GM21515 (cell line): ENCODE results near the gene SLC7A6.

Experiments
- ATAC-seq: cut with Tn5 transposase; IDR thresholded peaks from one replicate; pipeline ENCODE4 v1.9.1; 2021; ENCODE audit not compliant: unreplicated experiment

Gene SLC7A6

DNA sequence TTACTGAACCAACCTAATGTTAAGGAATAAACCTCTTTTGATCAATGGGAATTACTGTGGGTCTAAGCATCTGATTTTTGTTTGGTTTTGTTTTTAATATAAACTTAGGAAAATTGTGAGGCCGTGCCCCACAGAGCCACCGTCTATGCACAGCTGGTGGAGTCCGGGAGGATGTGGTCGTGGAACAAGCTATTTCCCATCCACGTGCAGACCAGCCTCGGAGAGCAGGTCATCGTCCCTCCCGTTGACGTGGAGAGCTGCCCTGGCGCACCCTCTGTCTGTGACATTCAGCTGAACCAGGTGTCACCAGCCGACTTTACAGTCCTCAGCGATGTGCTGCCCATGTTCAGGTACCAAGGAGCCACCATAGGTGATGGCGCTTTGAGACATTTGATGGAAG, 74.9 kb downstream of the SLC7A6 start:
- no peak for ATAC-seq

DNA sequence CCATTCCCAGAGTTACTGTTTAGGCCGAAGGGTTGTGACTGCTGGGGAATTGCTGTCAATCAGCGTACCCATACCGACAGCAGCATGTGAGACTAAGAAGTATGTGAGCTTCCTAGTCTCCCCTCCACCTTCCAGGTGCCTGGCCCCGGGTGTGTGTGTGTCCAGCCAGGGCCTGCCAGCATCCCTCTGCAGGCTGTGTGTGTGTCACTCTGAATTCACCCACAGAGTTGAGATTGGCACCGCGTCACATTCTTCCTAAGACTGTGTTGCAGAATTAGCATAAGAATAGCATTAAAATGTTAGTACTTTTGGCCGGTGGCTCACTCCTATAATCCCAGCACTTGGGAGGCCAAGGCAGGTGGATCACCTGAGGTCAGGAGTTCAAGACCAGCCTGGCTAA, 78.3 kb downstream of the SLC7A6 start:
- ATAC-seq = no peak

DNA sequence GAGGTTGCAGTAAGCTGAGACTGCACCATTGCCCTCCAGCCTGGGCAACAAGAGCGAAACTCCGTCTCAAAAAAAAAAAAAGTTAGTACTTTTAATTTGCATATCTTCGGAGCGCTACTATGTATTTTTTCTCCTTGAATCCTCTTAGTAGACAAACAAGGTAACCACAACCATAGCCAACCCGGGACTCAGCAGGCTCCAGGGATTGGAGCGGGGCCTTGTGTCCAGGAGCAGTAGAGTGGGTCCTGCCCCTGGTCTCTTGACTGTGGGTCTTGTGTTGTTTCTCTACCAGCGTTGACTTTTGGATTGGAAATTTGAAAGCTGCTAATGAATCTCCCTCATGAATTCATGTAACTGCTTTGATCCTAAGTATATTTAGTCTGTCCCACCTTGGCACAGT, 78.8 kb downstream of the SLC7A6 start:
- no peak for ATAC-seq

DNA sequence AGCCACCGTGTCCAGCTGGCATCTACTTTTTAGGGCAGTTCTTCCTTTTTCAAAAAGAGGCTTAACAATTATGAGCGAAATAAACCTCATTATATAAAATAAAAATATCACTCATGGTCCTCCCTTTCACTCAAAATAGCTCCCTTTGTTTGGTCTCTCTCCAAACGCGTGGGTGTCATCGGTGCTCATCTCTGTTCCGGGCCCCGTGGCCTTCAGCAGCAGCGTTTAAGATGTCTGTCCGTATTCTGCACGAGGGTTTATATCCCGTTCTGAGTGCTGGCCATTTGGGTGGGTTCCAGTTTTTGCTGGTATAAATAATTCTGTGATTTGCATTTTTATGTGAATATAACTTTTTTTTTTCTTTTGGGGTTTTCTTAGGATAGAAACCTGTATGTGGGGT, 79.9 kb downstream of the SLC7A6 start:
- no peak for ATAC-seq

DNA sequence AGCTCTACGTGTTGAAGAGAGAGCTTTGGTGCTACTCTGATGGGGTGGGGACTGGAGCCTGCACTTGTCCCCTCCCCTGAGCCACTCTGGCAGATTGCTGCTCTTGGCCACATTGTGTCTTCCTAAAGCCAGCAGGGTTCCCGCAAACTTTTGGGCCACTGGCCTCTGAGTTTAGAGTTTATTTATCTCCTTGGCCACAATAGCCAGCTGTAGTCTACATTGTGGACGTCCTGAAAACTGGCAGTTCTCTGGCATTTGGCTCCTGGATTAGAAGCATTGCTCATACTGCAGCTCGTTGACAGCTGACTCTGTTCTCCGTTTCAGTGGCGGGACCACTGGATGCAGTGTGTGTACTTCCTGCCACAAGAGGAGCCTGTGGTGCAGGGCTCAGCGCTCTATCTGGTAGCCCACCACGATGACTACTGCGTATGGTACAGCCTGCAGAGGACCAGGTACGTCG, 81.1 kb downstream of the SLC7A6 start:
- no peak for ATAC-seq

DNA sequence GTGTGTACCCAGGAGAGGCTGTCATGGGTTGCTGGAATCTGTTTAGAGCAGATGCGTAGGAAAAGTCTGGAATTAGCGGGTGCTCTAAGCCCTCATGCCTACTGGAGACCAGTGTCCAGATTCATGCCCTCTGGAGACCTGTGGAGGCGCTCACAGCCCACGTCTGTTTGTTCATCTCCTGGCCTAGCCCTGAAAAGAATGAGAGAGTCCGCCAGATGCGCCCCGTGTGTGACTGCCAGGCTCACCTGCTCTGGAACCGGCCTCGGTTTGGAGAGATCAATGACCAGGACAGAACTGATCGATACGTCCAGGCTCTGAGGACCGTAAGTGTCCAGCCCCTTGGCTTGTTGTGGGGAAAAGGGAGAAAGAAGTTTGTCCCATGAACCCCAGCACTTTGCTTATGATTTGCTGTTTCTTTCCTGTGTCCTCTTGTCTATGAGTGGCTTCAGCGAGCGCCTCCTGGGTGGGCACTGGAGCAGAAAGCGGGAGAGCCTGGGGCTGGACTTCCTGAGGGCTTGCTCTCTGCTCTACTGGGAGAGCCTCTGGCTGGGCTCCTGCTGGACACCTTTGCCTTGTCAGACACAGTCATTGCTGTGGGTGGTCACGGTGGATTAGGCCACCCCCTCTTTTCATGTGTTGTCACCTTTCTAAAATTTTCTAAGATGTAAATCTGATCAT, 81.8 kb downstream of the SLC7A6 start:
- ATAC-seq = no peak

DNA sequence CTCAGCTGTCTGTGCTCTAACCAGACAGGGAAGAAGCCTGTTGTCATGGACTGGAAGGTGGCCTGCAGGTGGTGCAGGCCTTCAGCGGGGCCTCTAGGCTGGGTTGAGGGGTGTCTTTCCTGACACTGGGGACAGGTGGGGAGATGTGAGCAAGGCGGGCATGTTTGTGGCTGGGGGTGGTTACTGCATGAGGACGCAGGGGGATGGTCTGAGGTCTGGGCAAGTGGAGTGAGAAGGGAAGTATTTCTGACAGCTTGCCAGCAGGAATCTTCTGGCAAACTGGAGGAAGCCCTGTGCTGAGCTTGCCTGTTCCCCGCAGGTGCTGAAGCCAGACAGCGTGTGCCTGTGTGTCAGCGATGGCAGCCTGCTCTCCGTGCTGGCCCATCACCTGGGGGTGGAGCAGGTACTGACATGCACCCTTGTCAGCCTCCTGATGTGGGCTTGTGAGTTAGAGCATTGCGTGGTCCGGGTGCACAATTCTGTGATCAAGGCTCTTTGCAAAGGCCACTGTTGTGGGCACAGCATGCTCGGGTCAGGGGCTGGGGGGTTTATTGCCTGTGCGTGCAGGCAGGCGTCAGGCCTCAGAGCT, 82.7 kb downstream of the SLC7A6 start:
- ATAC-seq = no peak

DNA sequence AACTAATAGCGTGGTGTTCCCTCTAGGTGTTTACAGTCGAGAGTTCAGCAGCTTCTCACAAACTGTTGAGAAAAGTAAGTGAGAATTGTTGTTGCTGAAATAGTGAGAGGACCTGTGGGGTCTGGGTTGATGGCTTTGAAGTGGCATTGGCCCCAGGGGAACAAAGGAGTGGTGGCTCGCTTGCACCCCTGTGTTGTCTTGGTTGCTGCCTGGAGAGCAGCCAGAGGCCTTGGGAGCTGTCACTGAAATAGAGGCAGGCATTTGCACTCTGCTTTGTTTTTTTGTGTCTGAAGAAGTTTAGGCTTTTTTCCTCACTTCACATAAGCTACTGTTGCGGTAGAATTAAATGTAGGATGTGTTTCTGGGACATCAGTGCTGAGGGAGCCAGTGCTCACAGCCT, 83.3 kb downstream of the SLC7A6 start:
- no peak for ATAC-seq

DNA sequence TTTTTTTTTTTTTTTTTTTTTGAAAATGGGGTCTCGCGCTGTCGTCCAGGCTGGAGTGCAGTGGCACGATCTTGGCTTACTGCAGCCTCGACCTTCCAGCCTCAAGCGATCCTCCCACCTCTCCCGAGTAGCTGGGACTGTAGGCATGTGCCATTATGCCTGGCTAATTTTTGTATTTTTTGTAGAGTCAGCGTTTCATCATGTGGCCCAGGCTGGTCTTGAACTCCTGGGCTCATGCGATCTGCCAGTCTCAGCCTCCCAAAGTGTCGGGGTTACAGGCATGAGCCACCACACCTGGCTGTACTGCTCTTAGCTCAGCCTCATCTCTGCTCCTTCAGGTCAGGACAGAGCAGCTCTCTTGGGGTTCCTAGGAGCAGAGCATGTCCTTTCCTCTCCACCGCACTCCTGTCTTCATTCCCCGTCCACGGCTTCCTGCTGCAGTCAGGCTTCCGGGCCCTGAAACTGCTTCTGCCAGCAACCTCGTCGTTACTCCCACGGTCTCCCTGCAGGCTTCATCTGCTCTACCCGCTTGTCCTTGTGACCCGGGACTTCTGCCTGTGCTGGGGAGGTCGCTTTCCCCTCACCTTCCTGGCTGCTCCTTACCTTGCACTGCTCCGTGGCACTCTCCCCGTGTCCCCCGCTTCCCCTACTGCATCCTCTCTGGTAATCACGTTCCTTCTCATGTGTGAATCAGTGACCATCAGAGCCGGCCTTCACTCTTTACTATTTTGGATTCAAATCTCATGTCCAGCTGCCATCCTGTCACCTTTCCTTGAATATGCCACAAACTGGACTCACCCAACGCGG, 84.5 kb downstream of the SLC7A6 start:
- no peak for ATAC-seq

DNA sequence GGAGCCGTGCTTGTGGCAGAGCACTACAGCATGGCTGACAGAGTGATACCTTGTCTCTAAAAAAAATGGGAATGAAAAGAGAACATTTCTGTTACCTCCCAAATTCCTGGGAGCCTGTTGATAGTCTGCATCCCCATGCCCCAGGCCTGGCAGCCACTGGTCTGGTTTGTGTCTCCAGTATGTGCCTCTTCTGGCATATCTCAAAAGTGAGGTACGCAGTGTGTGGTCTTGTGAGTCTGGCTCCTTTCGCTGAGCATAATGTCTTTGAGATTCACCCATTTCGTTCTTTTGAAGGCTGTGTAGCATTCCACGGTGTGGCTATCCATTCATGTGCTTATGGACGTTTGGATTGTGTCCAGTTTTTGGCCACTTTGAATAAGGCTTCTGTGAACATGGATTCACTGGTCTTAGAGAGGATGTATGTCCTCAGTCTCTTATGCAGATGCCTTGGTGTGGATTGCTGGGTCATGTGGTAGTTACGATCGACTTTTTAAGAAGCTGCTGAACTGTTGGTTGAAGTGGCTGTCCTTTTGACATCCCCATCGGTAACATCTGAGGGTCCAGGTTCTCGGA, 85.6 kb downstream of the SLC7A6 start:
- ATAC-seq = no peak

DNA sequence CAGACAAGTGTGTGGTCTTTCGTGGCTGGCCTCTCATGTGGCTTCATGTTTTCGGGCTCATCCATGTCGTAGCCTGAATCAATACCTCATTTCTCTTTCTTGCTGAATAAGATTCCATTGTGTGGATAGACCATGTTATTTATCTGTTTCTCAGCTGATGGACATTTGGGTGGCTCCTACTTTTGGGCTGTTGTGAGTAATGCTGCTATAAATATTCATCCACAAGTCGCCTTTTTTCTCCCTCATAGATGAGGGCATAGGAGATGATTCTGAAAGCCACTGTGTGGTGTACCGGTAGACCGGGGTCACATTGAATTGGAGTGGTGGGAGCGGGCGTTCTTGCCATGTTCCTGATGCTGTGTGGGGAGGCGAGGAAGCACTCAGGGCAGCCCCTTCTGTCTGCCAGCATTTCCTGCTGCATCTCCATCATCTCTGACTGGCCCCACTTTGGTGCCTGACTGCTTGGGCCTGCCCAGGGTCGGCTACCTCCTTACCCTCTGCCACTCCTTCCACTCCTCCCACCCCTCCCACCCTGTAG, 86.6 kb downstream of the SLC7A6 start:
- ATAC-seq = no peak
